ENCODE results near the gene ARL13A. TPM values are rescaled to one million over a fixed set of nuclear protein-coding genes. Genes with fewer than 3 reads are reported as not detected.
A peak's percentile ranks its signal among the peaks of the same experiment; 100 is the strongest.

The ARL13A gene
- total RNA-seq, 1 experiment from 2014 or later = not detected

- Histone ChIP-seq H3F3A (ENCODE audit: insufficient read depth, low read depth) (no peaks in the 10 kb centered on the region), H3K36me3 (ENCODE audit: low read depth) (no peaks in the 10 kb centered on the region), H3K4me3 (no peak overlapping the region), H2AFZ (no peak overlapping the region), H4K20me1 (ENCODE audit: insufficient read depth) (no peaks in the 10 kb centered on the region), H3K27me3 (ENCODE audit: insufficient read depth, low read depth) (no peaks in the 10 kb centered on the region), H3K27ac (no peak overlapping the region), H3K9me3 (ENCODE audit: insufficient read depth, low read depth) (no peaks in the 10 kb centered on the region), H3K4me1 (replicated peaks; ENCODE audit: insufficient read depth) (no peaks in the 10 kb centered on the region), H3K79me2 (ENCODE audit: low read depth) (no peaks in the 10 kb centered on the region), H3K4me2 (no peak overlapping the region), H3K9me2 (ENCODE audit: insufficient read depth) (no peaks in the 10 kb centered on the region)
- ChIA-PET CTCF (no interaction called here), POLR2A (ENCODE audit: unreplicated experiment) (no interaction called here)
- no peak for TF ChIP-seq CTCF (conservative IDR thresholded peaks at IDR 0.05)
- no peak for TF ChIP-seq EZH2 (IDR thresholded peaks at IDR 0.05; ENCODE audit: low read depth)
- BruUV-seq (replicated peaks) = no TSS peak
- DNase-seq = no peak
- intact Hi-C loops (cut with micrococcal nuclease; ENCODE audit: unreplicated experiment) = no loop called here
Measured at GRCh38 chrX:100964362-100964761, 5.1 kb upstream of the ARL13A start.

DNA sequence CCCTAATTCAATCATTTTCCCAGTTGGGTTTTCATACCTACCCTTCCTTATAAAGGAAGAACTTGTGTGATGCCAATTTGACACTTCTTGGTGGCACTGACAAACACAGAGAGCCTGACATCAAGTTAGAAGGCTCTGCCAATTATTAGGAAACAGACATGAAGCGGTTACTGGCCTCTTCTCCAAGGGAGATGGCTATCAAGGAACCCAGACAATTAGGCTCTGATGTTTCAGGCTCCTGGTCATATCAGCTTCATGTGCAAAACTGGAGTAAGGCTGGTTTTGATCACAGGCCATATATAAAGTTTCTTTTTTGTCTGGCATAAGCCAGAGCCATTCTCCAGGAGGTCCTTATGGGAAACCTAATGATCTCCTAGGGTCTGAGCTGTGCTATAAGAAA lies 428 bp downstream of the ARL13A start:
- POLR2A ChIA-PET (ENCODE audit: unreplicated experiment) = no interaction called here
- H3K9me3 ChIP-seq (ENCODE audit: insufficient read depth, low read depth) = no peaks in the 10 kb centered on the region
- no peak overlapping the region for H2AFZ ChIP-seq
- H3F3A ChIP-seq (ENCODE audit: insufficient read depth, low read depth) = no peaks in the 10 kb centered on the region
- H3K36me3 ChIP-seq (ENCODE audit: low read depth) = no peaks in the 10 kb centered on the region
- CTCF ChIA-PET = no interaction called here
- no peaks in the 10 kb centered on the region for H3K4me1 ChIP-seq (replicated peaks; ENCODE audit: insufficient read depth)
- no peak overlapping the region for H3K4me2 ChIP-seq
- no peaks in the 10 kb centered on the region for H3K79me2 ChIP-seq (ENCODE audit: low read depth)
- H3K27ac ChIP-seq = no peak overlapping the region
- DNase-seq = no peak
- no peak for TF ChIP-seq EZH2 (IDR thresholded peaks at IDR 0.05; ENCODE audit: low read depth)
- no peak for TF ChIP-seq CTCF (conservative IDR thresholded peaks at IDR 0.05)
- intact Hi-C loops (cut with micrococcal nuclease; ENCODE audit: unreplicated experiment) = no loop called here
- no peaks in the 10 kb centered on the region for H4K20me1 ChIP-seq (ENCODE audit: insufficient read depth)
- no peak overlapping the region for H3K4me3 ChIP-seq
- BruUV-seq (replicated peaks) = no TSS peak
- no peaks in the 10 kb centered on the region for H3K9me2 ChIP-seq (ENCODE audit: insufficient read depth)
- no peaks in the 10 kb centered on the region for H3K27me3 ChIP-seq (ENCODE audit: insufficient read depth, low read depth)

DNA sequence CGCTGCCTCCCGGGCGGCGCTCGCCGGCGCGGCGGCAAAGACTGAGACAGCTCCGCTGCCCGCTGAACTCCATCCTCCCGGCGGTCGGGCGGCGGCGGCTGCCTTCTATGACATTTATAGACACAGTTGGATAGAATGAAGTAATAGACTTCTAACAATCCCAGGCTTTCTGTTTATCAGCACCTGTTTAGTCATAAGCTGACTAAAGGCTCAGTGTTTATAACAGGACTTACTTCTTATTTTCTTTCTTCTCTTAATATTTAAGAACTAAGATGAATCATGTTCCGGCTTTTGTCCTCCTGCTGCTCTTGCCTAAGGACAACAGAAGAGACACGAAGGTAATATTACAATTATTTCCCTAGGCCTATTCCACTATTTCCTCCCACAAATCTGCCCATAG lies 3.9 kb downstream of the ARL13A start:
- Histone ChIP-seq H3K9me3 (ENCODE audit: insufficient read depth, low read depth) (no peaks in the 10 kb centered on the region), H3K36me3 (ENCODE audit: low read depth) (no peaks in the 10 kb centered on the region), H3K9me2 (ENCODE audit: insufficient read depth) (no peaks in the 10 kb centered on the region), H3F3A (ENCODE audit: insufficient read depth, low read depth) (no peaks in the 10 kb centered on the region), H2AFZ (no peak overlapping the region), H3K27ac (no peak overlapping the region), H3K4me2 (no peak overlapping the region), H4K20me1 (ENCODE audit: insufficient read depth) (no peaks in the 10 kb centered on the region), H3K27me3 (ENCODE audit: insufficient read depth, low read depth) (no peaks in the 10 kb centered on the region), H3K4me3 (no peak overlapping the region), H3K4me1 (replicated peaks; ENCODE audit: insufficient read depth) (peaks cover 20% of the 10 kb centered on the region), H3K79me2 (ENCODE audit: low read depth) (no peaks in the 10 kb centered on the region)
- BruUV-seq (replicated peaks) = no TSS peak
- intact Hi-C loops (cut with micrococcal nuclease; ENCODE audit: unreplicated experiment) = no loop called here
- DNase-seq = peak in 1 of 2 experiments; percentile 36
- ChIA-PET CTCF (no interaction called here), POLR2A (ENCODE audit: unreplicated experiment) (no interaction called here)
- no peak for TF ChIP-seq CTCF (conservative IDR thresholded peaks at IDR 0.05)
- no peak for TF ChIP-seq EZH2 (IDR thresholded peaks at IDR 0.05; ENCODE audit: low read depth)

All from PC-9 (cell line).